Stimulated activated CD8-positive, alpha-beta memory T cell treated with anti-CD3 and anti-CD28 coated beads, Interleukin-15, amount 100 ng/mL, for 4 hours (primary cell): ENCODE data around the gene PPIF.
A peak's percentile ranks its signal among the peaks of the same experiment; 100 is the strongest.

ENCODE experiments used
- DNase-seq, 2 donors: peaks; one replicate each; pipeline ENCODE4 v3.0.0-alpha.2; 2020; ENCODE audit warnings: low read depth in 2 of 2

Gene PPIF

DNA sequence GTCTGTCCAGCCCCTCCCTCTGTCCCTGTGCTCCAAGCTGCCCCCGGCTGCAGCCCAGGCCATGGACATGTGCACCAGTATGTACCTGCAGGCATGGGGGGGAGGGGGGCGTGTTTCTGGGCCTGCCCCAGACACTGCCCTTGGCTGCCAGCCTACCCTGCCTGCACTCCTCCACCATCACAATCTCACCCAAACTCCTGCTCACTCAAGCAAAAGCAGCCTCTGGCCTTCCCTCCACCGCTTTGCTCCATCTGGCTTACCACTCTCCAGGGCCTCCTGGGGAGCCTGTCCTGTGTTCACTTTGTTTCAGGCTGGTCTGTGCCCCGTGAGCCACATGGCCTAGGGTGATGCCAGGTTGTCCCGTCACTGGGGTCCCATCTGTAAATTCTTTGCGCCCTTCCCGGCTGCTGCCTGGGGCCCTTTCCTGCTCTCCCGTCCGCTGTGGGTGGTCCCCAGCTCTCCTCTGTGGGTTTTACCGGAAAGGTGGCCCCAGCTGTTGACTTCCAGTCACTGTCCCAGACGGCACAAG, 33.3 kb upstream of the PPIF start:
- DNase-seq, result no peak

GRCh38 chr10:79314761-79315601, 32.3 kb upstream of the PPIF start:
- no peak for DNase-seq

DNA sequence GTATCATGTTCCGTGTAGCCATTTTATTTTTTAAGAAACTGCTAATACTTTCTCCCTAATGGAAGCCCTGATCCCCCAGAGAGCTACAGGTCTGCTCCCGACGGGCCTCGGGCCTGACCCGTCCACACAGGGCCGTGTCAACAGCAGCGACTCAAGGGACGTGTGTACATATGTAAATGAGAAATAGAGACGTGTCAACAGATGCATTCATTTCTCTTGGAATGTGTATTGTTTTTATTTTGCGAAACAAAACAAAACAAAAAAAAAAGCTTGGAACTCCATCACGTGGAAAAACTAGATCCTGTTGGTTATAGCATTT, 31.7 kb upstream of the PPIF start:
- DNase-seq, result no peak

DNA sequence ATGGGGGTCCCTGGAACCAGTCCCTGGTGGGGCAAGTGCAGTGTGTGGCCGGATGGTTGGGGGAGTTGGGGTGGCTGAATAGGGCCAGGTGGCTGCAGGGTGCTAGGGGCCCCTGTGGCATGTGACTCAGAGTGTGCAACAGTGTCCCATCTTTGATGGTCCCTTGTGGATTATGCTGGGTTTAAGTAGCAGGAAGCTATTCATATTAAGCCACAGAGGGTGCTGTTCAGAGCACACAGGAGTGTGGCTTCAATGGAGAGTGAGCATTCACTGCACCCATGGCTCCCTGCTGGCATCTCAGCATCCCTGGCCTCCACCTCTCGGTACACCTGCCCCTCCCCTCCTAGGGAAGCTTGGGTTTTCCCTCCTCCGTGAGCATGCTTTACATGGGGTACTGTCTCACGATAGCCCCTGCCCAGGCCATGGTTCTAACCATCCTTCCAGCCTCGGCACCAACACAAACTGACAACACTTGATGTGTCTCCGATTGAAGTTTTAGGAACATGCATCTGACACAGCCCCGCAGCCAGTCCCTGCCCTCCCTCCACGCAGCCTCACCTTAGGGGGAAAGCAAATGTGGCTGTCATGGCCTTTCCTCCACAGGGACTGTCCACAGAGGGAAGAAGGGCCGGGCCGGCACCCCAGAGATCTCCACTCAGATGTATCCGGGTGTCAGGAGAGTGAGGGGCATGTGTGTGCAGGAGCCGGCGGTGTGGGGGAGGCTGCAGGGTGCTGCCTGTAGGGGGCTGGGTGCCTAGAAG, 30.4 kb upstream of the PPIF start:
- no peak for DNase-seq

DNA sequence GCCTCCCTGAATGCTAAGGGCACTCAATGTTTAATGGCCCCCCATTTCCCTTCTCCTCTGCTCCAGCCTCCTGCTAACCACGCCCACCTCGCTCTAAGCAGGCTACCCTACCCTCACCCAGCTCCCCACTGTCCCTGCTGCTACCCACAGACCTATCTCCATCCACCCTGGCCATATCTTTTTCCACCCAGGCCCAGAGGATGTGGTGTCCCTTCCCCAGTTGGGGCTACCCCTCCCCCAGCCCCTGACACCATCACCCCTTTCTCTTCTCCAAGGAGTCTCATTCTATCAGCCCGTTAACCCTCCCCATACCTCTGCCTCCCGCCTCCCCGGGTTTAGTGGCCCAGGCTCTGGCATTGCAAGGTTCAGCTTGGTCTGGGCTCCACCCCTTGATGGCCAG, 28.9 kb upstream of the PPIF start:
- DNase-seq, result no peak

DNA sequence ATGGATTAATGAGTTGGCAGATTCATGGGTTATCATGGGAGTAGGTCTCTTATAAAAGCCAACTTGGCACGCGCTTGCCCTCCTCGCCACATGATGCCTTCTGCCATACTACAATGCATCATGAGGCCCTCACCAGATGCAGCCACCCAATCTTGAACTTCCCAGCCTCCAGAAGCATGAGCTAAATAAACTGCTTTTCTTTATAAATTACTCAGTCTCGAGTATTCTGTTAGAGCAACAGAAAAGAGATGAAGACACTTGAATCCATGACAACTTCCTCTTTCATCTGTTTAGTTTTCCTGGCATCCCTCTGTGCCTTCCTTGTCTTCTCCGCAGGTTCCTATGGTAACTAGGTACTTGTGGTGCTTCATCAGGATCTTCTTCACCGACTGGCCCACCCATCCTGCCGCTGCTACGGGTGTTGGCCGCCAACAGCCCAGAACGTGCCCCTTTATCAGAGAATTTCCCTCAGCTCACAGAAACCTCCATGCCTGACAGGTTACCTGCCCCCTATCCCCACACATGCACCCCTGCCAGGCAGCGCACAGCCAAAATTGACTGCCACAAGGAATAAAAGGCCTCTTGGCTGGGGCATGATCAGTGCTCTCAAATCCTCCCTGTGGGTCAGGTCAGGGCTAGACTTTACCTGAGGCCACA, 28.0 kb upstream of the PPIF start:
- DNase-seq, result no peak

GRCh38 chr10:79320316-79320715, 27.0 kb upstream of the PPIF start:
- no peak for DNase-seq

DNA sequence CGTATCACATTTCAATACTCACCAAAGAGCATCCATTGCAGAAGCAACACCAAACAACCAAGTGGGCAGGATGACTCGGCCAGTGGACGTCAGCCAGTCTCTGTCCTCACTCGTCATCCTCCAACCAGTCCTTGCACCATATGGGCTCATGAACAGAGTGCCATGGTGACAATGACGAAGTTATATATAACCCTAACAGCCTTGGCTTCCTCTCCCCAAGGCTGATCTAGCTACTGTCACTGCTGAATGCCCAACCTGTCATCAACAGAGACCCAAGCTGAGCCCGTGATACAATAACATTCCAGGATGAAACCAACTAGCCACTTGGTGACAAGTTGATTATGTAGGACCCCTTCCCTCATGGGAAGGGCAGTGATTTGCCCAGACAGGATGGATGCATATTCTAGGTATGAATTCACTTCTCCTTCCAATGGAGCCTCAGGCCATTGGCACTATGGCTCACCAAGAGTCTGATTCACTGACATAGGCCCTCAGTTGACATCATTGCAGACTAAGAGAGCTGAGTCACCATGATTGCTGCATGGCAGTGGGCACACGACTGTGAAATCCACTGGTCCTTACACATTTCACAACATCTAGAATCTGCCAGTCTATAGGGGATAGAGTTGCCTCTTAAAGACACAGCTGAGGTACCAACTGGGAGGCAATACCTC, 26.3 kb upstream of the PPIF start:
- DNase-seq, result no peak

DNA sequence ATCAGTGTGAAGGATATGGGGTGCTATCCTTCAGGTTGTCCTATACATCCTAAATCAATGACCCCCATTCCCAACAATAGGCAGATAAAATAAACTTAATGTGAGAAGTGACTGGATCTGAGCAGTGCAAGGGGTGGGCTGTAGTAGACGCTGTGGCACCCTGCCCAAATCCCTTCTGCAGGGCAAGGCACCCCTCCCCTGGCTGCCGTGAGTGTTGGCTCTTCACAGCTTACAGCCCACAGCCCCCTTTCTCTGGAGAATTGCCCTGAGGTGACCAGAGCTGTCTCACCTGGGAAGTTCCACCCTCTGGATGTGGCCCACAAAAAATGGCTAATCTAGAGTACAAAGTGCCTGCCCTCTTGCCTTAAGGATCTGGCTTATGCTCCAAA, 25.8 kb upstream of the PPIF start:
- no peak for DNase-seq

GRCh38 chr10:79321951-79322350, 25.3 kb upstream of the PPIF start:
- no peak for DNase-seq

DNA sequence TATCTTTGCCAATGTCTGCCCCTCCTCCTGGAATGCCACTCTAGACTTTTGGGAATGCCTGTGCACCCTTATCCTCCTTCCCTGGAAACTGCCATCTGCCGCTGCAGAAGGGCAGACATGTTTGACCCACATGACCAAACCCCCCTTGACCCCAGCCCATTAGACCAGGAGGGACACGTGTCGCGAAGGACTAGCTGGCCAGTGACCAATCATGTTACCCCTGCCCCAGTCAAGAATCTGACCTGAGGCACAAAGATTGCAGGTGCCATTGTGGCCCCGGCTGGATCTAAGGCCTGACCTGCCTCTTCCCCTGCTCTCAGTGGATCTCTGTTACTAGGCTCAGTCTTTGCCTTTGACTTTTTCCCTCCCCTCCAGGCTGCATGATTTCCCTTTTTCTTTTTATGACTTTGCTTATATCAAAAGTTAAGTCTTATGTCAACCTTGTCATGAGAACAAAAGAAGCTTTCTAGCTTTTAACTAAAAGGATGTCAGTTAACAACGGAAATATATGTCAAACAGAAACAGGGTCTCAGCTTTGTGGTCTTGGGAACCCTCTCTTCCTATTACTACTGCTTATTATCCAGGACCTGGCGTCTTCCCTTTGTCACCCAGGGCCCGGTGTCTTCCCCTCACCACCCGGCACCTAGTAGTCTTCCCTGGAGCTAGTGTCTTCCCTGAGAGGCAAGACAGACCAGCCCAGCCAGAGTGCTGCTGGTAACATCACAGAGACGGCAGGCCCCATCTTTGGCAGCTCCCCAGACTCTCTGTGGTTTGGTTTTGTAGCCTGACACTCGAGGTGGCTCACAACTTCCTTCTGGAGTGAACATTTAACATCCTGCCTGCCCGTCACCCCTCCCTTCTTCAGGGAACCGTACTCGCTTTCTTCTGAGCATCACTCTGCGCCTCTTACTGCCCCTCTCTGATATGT, 24.4 kb upstream of the PPIF start:
- peak; percentile 55 to 58 for DNase-seq

GRCh38 chr10:79323602-79324001, 23.7 kb upstream of the PPIF start:
- no peak for DNase-seq

DNA sequence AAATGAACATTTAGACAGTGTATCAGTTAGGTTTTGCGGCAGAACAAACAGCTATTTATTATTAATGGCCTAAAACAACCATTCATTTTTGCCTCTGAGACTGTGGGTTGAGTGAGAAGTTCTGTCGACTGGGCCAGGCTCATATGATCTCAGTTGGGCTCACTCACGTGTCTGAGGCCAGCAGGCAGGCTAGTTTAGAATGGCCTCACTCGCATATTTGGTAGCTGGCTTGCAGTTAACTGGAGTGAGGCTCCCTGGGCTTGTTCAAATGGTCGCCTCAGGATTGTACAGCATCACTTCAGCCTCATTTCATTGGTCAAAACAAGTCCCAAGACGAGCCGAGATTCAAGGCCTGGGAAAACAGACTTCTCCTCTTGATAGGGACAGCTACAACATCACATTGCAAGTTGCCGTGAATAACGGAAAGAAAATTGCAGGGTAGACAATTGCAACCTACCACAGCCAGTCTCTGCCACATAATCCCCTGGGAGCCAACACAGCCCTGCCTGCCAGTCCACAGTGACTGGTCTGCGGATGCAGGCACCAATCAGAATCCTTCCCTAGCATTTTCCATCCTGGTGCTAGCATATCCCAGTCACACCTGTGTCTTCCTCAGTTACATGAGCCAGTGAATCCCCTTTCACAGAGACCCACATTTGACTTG, 23.1 kb upstream of the PPIF start:
- no peak for DNase-seq

DNA sequence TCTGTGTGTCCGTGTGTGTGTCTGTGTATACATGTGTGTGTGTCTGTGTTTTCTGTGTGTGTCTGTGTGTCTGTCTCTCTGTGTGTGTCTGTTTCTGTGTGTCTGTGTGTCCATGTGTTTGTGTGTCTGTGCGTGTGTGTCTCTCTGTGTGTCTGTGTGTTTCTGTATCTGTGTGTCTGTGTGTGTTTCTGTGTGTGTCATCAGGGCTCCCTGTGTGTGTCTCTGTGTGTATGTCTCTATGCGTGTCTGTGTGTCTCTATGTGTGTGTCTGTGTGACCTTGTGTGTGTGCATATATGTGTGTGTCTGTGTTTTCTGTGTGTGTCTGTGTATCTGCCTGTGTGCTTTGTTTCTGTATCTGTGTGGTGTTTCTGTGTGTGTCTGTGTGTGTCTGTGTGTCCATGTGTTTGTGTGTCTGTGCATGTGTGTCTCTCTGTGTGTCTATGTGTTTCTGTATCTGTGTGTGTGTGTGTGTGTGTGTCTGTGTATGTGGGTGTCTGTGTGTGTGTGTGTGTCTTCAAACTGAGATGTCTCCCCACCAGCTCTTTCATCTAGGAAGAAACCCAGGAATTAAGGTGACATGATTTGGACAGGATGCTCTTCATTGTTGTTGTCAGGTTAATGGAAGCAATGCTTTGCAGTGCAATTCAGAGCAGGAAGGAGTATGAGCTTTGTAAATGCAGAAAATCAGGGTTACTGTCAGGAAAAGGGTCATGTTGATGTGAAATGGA, 20.7 kb upstream of the PPIF start:
- DNase-seq, result no peak

- no peak for DNase-seq
These were observed 20.2 kb upstream of the PPIF start for GRCh38 chr10:79327090-79327457.

GRCh38 chr10:79328147-79328701, 19.0 kb upstream of the PPIF start:
- no peak for DNase-seq

DNA sequence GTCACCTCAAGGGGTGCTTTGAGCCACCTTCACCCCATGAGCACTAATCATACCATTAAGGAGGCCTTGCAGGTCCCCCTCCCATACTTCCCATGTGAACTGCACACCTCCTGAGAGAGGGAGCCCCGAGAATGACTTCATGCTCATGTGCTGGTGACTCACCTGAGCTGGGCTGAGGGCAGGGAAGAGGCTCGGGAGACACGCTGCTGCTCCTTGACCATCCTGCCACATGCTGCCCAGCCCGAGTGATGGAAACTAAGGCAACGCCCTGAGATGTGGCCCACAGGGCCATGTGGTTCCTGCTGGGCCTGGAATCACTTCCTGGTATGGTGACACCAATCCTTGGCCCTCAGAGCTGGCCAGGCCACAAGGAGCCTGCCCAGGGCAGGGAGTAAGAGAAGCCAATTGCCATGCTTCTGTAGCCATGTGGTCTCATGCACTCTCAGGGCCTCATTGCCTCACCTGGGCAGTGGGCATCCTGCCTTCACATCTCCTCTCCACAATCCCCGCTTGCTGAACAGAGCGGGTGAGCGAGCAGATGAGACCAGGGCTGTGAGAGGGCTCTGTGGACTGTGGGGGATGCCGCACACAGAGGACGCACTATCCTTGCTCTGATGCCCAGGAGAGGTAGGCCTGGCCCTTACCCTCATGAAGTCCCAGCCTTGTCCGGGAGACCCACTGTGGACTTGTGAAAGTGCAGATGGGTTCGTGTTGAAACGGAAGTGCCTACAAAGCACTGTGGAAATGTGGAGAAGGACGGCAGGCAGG, 18.3 kb upstream of the PPIF start:
- no peak for DNase-seq

DNA sequence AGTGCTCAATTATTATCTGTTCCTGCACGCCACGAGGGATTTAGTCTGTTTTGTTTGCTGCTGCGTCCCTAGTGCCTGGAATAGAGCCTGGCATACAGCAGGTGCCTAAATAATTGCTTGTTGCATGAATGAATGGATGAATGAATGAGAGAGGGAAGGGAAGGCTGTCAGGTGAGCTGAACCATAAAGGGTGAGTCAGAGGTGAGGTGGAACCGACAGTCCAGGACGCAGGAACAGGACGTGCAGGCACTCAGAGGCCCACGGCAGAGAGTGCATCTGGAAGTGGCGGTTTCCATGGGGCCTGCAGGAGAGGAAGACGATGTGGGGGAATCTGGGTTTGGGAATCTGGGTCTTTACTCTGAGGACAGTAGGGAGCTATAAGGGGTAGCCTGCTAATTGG, 17.7 kb upstream of the PPIF start:
- DNase-seq, result no peak

- no peak for DNase-seq
These were observed 16.0 kb upstream of the PPIF start for GRCh38 chr10:79331226-79331625.
